Stomach (tissue), 4 donors: ENCODE results near the gene C14orf180.

Experiments
- CTCF ChIP-seq, 7 experiments: fragments of 450-650 bp in 4 of 7; fragments of 200-600 bp in 3 of 7; sonication (generic) in 3 of 7; IDR thresholded peaks; one replicate each; pipeline ENCODE4 v1.5.1; 2016 to 2019; ENCODE audit warnings: antibody characterized with exemption in 7 of 7, control low read depth in 2 of 7, mild to moderate bottlenecking in 1 of 7
- EP300 ChIP-seq: sonication (generic); formaldehyde crosslinking; IDR thresholded peaks from one replicate; pipeline ENCODE4 v1.6.1; 2017; ENCODE audit warnings: antibody characterized with exemption
- POLR2A ChIP-seq, 4 donors: fragments of 450-650 bp; IDR thresholded peaks; one replicate each; pipeline ENCODE4 v1.6.1; 2016; ENCODE audit warnings: antibody characterized with exemption in 4 of 4, control low read depth in 2 of 4, mild to moderate bottlenecking in 1 of 4, moderate library complexity in 1 of 4

- TF ChIP-seq CTCF (IDR thresholded peaks at IDR 0.05) (no peak), POLR2A (IDR thresholded peaks at IDR 0.05) (no peak), EP300 (no peak)
These were observed 16.4 kb downstream of the C14orf180 start for GRCh38 chr14:104595911-104596450.
